Nephron progenitor cell (in vitro differentiated cells): Measurements from ENCODE around the gene ENOX1.

Source experiments
- DNase-seq: peaks from one replicate; pipeline ENCODE4 v3.0.0; 2021
- H3K27ac Mint-ChIP-seq: 2 replicates; pipeline ENCODE4 v1.8.0; 2021; ENCODE audit warnings: mild to moderate bottlenecking, moderate library complexity, mixed read lengths
- H3K27me3 Mint-ChIP-seq: 2 replicates; pipeline ENCODE4 v1.8.0; 2021; ENCODE audit warnings: mild to moderate bottlenecking, low read depth, mixed read lengths; ENCODE audit not compliant: poor library complexity
- H3K36me3 Mint-ChIP-seq: 2 replicates; pipeline ENCODE4 v1.8.0; 2021; ENCODE audit warnings: low read depth, mixed read lengths
- H3K4me1 Mint-ChIP-seq: 2 replicates; pipeline ENCODE4 v1.8.0; 2021; ENCODE audit warnings: mixed read lengths
- H3K4me3 Mint-ChIP-seq: 2 replicates; pipeline ENCODE4 v1.8.0; 2021; ENCODE audit warnings: mild to moderate bottlenecking, moderate library complexity, mixed read lengths
- H3K9me3 Mint-ChIP-seq: 2 replicates; pipeline ENCODE4 v1.8.0; 2021; ENCODE audit warnings: mild to moderate bottlenecking, moderate library complexity, mixed read lengths
- CTCF ChIP-seq: fragments of 200-600 bp; sonication (generic); IDR thresholded peaks from 2 replicates; pipeline ENCODE4 v1.5.0; 2021; ENCODE audit warnings: antibody characterized with exemption

ENOX1 gene

GRCh38 chr13:43331672-43332071, 455.1 kb downstream of the ENOX1 start:
- H3K4me1 Mint-ChIP-seq = peaks cover 16% of the 10 kb centered on the region
- TF ChIP-seq CTCF = no peak
- H3K36me3 Mint-ChIP-seq = no peaks in the 10 kb centered on the region
- no peaks in the 10 kb centered on the region for H3K9me3 Mint-ChIP-seq
- H3K27me3 Mint-ChIP-seq = peaks cover 4% of the 10 kb centered on the region
- peak overlapping the region; percentile 55 for H3K27ac Mint-ChIP-seq
- DNase-seq = no peak
- H3K4me3 Mint-ChIP-seq = no peak overlapping the region

DNA sequence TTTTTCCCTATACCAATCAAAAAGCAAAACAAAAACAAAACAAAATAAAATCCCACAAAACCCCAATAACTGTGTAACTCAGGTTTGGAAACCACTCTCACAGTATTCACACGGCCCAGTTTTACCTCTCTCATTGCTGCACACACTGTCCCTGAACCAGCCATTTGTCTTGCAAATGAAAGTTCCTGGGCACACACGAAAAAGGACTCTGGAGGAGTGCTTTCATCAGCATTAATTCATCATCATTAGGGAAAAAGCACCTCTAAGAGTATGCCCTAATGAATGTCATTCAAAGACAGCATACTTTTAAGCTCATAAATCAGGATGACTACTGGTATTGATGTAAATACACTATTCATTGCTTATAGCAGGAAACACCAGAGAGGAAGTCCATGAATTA, 457.1 kb downstream of the ENOX1 start:
- TF ChIP-seq CTCF = no peak
- H3K9me3 Mint-ChIP-seq = no peaks in the 10 kb centered on the region
- DNase-seq = no peak
- H3K4me3 Mint-ChIP-seq = no peak overlapping the region
- no peaks in the 10 kb centered on the region for H3K27me3 Mint-ChIP-seq
- peaks cover 26% of the 10 kb centered on the region for H3K4me1 Mint-ChIP-seq
- no peaks in the 10 kb centered on the region for H3K36me3 Mint-ChIP-seq
- no peak overlapping the region for H3K27ac Mint-ChIP-seq

DNA sequence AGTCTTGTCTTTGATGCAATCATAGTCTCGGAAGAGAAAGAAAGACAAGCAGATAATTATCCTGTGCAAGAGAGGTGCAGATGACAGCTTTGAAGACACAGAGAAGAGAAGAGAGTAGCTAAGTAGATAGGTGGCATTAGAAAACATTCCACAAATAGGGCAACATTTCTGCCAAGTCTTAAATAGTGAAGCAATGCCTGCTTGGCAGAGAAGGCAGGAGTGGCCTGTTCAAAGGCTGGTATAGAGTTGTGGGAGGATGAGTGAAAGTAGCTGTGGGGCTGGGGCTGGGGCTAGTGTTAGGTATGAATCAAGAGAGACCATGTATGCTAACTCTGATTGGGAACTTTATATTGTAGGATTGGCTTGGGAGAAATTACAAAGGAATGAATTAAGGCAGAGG, 457.9 kb downstream of the ENOX1 start:
- Mint-ChIP-seq H3K27ac (no peak overlapping the region), H3K36me3 (no peaks in the 10 kb centered on the region), H3K4me3 (no peak overlapping the region), H3K4me1 (peaks cover 34% of the 10 kb centered on the region), H3K27me3 (peaks cover under 1% of the 10 kb centered on the region), H3K9me3 (no peaks in the 10 kb centered on the region)
- TF ChIP-seq CTCF = no peak
- no peak for DNase-seq

DNA sequence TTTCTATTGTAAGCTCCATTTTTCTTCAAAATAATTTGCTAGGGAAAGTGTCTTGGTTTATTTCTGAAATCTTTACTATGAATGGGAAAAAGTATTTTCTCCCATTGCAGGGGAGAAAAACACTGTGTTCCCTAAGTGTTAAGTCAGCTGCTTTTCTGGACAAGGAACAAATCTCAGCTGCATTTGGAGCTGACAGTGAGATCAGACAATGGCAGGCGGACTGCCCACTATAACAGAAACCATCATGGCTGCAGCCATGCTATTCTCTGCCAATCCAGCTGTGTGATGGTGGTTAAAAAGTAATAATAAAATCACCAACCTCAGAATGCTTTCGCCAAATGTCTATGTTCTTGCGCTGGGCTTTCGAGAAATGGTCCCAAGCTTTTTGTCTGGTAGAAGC, 460.7 kb downstream of the ENOX1 start:
- H3K27me3 Mint-ChIP-seq = peaks cover 4% of the 10 kb centered on the region
- no peak for DNase-seq
- TF ChIP-seq CTCF = no peak
- H3K4me1 Mint-ChIP-seq = peaks cover 31% of the 10 kb centered on the region
- H3K36me3 Mint-ChIP-seq = no peaks in the 10 kb centered on the region
- no peaks in the 10 kb centered on the region for H3K9me3 Mint-ChIP-seq
- H3K27ac Mint-ChIP-seq = no peak overlapping the region
- no peak overlapping the region for H3K4me3 Mint-ChIP-seq

- Mint-ChIP-seq H3K4me3 (no peak overlapping the region), H3K4me1 (peaks cover 26% of the 10 kb centered on the region), H3K36me3 (no peaks in the 10 kb centered on the region), H3K9me3 (no peaks in the 10 kb centered on the region), H3K27ac (peak overlapping the region; percentile 61), H3K27me3 (peaks cover 4% of the 10 kb centered on the region)
- TF ChIP-seq CTCF = no peak
- no peak for DNase-seq
These were observed 461.1 kb downstream of the ENOX1 start for GRCh38 chr13:43325636-43326035.

- no peak for TF ChIP-seq CTCF
- Mint-ChIP-seq H3K36me3 (no peaks in the 10 kb centered on the region), H3K4me1 (peaks cover 33% of the 10 kb centered on the region), H3K27me3 (peaks cover 4% of the 10 kb centered on the region), H3K4me3 (no peak overlapping the region), H3K27ac (no peak overlapping the region), H3K9me3 (no peaks in the 10 kb centered on the region)
- DNase-seq = no peak
These were observed 462.6 kb downstream of the ENOX1 start for GRCh38 chr13:43324129-43324528.
